Activated CD8-positive, alpha-beta memory T cell treated with anti-CD3 and anti-CD28 coated beads, Interleukin-2, amount 50 U/mL, for 1 hour (primary cell): ENCODE measurements around the gene PLD5.
"Not testable (repeated sequence)": the region's sequence is repeated elsewhere in the genome, so short reads cannot be mapped to it uniquely, and the experiment has no call there.

Experiments used
- DNase-seq: peaks from one replicate; pipeline ENCODE4 v3.0.0-alpha.2; 2020; ENCODE audit errors: extremely low read depth

The PLD5 gene

DNA sequence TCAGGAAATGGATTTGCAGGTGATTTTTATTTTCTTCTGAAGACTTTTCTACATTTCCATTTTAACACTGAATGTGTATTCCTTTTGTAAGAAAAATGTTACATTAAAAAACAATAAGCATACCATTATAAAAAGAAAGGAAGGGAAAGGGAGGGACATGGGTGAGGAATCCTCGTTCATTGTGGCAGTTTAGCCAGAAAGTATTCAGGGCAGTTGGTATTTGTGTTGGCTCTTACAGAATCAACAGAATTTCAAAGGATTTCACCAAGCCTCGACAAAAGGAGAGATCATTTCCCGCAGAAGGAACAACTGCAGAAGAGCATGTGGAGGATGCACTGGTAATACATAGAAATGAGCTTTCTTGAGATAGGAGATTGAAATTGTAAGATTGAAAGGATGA lies 35.0 kb downstream of the PLD5 start:
- DNase-seq = no peak

DNA sequence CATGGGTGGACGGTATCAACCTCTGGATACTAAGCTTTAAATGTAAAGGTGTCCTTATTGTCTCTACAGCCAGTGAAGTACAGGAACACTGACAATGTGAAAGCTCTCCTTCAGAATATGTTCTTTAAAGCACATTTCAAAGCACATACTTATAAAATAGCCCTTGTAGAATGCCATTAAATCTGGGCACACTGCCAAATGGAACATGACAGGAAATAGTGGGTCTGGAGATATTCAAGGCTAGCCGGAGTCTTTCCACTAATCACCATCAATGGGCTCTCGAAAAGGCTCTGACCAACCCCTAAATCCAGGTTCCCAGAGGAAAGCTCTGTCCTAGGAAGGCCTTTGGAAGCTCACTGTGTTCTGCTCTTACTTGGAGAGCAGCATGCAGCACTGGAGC lies 46.6 kb downstream of the PLD5 start:
- DNase-seq = no peak

DNA sequence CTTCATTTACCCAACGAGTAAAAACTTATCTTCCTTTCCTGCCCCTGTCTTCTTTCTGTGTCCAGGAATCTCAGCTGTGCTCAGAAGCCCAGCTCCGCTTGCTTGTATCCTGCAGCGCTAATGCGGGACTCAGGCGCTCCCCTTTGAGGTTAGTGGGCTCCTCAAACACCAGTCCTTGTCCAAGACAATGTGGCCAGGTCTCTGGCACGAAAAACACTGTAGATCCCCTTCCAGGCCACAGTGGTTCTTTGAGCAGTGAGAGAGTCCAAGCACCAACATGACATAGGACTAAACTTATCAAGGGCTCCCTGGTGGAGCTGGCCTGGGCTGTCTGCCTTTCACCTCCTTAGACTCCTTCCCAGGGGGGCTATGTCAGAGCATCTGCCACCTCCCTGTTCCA lies 53.7 kb downstream of the PLD5 start:
- DNase-seq = no peak

DNA sequence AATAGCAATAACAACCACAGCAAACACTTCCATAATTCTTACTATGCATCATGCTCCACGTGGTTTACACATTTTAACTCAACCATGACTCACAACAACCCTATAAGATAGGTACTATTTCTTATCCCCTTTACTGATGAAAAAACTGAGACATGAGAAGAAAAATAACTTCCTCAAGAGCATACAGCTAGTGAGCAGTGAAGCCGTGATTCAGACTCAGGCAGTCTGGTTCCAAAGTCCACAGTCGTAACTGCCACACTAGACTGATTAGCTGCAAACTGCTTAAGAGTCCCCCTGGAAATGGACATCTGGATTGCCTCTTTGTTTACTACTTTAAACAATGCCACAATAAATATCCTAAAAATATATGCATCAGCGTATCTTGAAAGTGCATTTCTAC lies 55.7 kb downstream of the PLD5 start:
- DNase-seq = no peak

DNA sequence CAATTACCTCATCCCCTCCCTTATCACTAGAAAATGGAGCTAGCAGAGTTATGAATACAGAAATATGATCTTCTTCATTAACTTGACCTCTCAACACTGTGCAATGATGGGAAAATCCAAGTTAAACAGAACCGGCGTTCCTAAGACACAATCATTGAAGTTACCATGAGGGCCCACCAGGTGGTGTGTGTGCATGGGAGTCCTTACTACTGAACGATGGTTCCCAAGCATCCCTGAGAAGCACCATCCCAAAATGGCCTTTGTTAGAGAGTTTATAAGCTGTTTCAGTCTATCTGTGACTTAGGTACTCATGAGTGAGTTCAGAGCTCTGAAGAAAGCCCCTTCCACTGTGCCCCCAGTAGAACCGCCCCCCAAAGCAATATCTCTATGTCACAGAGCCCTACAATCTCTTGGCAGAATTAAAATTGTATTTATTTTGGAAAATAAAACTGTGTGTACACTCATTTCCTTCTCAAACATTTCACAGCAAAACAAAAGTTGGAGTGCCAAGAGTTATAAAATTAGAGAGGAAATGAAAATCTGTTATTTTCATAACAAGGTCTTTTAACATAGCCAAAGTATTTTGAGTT lies 56.8 kb downstream of the PLD5 start:
- DNase-seq = no peak

DNA sequence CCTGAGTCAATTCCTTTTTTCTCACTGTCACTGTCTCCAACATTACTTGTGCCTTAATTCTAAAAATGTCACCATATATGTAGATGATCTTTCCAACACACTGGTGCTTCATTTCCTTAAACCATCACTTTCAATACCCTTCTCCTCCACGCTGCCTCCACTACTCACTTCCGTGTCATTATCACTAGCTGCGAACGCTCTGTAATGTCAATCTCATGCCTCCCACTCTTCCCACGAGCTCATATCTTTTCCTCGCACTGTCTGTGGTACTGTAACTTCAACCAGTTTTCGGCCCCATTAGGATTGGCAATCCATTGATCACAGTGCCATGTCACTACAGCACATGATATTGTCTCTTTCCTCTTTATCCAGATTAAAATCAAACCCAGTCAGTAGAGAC lies 61.6 kb downstream of the PLD5 start:
- DNase-seq = no peak

DNA sequence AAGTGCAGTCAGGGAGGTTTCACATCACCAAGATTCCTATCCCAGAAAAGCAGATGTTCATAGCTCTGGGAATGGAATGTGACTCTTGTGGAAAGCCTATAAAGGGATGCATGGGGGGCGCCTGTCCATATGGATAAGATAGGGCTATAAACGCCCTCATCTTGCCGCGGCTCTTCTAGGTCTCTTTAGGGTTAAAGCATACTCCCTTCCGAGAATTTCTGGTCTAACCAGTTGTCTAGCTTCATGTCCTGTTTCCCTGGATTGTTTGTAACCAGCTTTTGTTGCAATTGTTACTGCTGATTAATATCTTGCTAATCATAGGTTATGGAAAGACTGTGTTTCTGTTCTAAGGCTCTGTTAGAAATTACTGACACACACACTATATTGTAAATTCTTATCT lies 64.8 kb downstream of the PLD5 start:
- DNase-seq = not testable (repeated sequence)

DNA sequence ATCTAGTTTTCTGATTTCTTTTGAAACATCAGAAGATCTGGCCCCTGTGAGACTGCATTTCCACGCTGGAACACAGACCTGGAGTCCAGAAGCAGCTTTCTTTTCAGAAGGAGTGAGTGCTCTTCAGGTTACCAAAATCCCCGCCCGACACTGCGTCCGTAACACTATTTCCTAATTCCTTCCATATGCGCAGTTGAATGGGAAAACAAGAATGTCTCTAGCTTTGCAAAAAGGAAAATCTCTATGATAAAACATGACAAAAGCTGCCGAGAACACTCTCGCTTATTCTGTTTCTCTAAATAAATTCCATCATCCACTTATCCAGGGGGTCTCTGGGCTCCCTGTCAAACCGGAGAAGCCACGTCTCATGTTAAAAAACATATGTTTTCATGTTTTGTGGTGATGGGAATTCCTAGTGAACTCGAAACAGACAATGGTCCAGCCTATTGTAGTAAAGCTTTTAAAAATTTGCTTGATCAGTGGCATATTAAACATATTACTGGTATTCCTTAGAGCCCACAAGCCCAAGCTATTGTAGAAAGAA lies 67.7 kb downstream of the PLD5 start:
- DNase-seq = no peak

DNA sequence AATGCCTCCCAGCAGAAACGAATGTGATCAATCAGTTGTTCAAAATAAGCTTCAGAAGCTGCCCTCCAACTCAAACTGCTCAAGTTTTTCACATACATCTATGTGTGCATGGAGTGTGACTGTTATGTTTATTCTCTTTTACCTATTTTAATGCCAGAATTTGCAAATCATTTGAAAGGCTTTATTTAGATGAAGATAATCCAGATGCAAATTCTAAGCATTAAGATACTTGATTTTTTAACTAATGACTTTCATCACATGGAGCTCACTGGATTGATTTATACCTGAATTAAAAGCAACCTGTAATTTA lies 69.5 kb downstream of the PLD5 start:
- DNase-seq = no peak

DNA sequence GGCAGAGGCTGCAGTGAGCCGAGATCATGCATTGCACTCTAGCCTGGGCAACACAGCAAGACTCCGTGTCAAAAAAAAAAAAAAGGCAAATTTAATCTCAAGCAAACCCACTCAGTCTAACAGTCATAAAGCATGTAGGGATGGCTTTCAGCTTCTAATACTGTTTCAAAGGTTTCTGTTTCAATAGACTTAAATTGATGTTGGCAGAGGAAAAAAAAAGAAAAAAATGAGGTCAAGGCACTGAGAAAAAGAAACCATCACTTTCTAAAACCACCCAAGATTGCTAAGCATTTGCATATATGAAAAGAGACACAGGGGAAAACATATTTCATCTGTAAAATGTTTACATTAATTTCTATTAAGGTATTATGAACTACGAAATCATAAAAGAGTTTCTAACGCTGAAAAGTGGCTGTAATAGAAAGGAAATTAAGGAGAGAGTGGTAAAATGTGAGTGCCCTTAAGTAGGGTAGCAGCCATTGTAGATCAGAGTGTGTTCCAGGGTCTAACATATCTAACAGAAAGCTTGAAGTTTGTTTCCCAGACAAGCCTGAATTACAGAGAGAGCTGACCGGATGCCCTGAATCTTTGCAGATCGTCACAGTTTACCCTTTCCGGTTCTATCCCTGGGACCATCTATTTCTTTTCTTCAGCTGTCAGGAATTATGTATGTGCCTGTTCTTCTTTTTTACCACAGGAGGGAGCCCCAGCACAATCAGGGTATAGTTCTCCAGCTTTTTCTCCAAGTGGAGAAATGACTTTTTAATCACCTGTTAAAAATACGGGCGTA lies 70.0 kb downstream of the PLD5 start:
- no peak for DNase-seq

DNA sequence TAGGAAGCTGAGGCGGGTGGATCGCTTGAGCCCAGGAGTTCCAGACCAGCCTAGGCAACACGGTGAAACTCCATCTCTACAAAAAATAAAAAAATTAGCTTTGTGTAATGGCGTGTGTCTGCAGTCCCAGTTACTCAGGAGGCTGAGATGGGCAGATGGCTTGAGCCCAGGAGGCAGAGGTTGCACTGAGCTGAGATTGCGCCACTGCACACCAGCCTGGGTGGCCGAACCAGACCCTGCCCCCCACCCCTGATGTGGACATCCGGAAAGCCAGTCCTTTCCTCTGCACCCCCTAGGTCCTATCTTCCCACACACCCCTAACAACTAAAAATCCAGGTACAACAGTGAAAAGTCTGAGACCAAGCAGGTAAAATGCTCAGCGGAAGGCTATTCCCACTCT lies 71.9 kb downstream of the PLD5 start:
- no peak for DNase-seq

DNA sequence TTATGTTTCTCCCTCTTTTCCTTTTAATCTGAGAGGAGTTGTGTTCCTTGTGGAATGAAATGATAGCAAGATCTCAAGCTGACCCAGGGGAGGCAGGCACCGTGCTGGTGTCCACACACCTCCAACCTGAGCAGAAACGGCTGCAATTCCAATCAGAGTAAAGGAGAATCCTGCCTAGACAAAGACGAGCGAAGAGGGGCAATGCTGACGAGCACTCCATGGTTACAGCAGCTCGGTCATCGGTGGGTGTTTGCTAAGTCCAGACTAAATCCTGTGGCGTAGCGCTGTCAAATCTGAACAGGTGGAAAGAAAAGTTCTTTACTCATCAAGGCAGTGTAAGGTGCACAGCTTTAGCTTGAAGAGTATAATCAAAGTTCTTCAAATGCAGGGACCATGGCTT lies 74.8 kb downstream of the PLD5 start:
- no peak for DNase-seq

DNA sequence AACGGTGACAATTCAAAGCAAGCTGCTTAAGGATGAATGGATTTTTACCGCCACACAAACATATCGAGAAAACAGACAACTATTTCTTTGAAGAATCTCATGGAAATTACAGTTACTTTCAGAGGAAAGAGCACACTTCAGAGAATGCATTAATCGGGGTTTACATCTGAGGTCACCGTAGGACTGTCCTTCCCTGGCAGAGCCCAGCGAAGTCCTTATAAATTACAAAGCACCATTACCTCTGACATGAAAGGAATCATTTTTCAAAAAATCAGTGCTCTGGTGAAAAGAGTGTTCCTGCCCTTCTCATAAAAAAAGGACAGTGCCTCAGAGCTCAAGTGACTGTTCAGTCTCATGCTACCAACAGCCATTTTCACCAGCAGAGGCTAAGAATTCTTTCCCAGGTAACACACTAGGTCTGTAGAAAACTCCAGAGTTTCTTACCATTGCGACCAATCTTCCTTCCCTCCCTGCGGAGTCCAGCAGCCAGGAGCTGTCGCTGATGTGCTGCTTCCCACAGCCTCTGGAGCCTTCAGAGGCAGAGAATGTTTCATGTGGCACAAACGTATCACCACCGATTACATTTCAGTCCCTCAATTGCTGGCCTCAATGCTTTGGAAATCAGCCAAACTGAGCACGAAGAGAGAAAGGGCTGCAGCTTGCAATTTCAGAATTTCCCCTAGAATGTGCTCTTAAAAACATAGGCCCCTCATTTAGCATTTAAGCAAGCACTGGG lies 75.4 kb downstream of the PLD5 start:
- DNase-seq = no peak

DNA sequence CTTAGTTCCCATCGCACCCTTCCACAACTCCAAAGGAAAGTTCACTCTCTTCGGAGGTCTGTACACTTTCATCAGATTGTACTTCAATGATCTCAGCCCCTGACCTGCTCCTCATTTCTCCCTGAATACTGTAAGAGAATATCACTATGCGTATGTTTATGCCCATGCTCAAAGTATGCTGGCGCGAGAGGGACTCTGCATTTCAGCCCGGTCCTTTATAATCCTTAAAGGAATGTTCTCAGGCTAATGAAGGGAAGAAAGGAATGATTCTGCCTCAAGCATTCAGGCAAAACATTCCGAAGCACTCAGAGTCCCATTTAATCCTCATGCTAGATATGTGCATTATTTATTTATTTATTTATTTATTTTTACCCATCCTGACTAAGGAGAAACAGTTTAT lies 76.8 kb downstream of the PLD5 start:
- DNase-seq = no peak

DNA sequence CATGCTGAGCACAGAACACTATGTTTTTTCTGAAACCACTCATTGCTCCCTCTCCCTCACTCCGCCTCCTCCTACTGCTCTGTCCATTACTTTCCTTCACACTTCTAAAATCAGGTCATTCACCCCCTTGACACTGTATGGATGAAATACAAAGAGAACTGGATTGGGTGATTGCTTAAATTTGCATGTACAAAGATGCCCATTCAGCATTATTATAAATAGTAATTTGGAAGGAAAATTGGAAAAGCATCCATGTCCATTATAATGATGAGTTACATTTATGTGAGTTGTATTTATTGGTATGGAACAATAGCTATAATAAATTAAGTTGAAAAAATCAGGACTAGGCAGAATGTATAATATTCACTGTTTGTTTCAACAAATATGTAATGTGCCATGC lies 83.7 kb downstream of the PLD5 start:
- DNase-seq = no peak

DNA sequence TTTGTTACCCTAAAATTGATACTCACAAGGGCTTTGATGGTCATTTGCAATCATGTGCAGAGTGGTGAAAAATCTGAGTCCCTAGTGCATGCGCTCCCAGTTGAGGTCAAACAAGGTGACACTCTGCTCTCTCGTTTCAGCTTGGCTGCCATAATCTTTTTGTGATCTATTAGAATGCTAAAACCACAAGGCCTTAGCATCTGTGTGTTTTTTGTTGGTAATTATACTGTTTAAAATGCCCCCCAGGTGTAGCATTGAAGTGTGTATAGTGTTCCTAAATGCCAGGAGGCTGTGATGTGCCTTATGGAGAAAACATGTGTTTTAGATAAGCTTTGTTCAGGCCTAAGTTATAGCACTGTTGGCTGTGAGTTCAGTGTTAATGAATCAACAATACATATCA lies 89.3 kb downstream of the PLD5 start:
- no peak for DNase-seq

DNA sequence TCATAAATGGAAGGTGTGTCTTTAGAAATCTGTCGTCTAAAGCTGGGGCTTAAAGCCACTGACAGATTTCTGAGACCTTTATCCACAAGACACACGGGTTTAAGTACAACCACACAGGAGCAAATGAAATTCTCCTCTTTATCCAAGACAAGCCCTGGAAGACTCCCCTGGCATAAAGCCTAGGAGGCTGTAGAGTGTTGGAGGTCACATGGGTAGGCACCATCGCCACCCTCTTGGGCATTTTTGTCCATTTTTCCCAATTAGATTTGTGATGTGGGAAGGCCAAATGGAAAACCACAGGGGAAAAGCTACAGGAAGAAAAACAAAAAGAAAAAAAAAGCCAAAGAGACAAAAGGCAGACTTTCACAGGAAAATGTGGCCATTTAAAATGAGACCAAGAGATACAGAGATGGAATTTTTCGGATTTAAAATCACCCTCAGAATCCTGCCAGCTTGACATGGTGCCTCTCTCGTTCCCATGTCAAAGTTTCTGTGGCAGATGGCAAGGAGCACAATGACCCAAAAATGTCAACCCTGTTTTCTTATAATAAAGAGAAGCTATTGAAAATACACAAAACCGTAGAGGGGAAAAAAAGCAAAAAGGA lies 91.9 kb downstream of the PLD5 start:
- DNase-seq = no peak

DNA sequence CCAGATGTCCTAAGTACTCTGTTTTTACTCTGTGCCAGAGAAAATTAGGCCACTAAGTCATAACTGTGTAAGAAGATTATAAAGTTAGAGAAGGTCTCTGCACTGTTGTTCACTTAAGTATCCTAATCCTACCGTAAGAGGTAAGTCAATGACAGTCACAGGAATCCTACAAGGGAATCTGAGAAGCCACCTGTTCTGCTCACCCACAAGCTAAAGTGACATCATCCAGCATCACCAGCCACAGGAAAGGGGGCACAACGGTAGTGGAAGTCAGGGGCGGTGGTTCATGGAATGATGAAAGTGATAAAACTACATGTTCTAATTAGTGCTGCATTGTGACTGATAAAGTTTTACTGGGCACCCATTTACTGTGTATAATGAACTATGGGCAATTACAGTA lies 92.7 kb downstream of the PLD5 start:
- no peak for DNase-seq

DNA sequence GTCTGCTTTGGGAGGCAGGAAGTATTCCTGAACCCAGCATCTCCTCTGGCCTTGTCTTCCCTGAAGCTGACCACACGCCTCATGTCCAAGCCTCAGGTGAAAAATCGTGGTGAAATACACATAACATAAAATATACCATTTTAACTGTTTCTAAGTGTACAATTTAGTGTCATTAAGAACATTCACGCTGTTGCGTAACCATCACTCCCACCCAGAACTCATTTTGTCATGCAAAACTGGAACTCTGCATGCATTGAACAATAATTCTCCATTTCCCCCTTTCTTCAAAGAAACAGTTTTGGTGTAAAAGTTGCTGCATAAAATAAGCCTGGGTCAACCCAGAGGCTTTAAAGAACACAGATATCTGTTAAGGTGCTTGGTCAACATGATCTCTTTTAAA lies 93.5 kb downstream of the PLD5 start:
- no peak for DNase-seq

DNA sequence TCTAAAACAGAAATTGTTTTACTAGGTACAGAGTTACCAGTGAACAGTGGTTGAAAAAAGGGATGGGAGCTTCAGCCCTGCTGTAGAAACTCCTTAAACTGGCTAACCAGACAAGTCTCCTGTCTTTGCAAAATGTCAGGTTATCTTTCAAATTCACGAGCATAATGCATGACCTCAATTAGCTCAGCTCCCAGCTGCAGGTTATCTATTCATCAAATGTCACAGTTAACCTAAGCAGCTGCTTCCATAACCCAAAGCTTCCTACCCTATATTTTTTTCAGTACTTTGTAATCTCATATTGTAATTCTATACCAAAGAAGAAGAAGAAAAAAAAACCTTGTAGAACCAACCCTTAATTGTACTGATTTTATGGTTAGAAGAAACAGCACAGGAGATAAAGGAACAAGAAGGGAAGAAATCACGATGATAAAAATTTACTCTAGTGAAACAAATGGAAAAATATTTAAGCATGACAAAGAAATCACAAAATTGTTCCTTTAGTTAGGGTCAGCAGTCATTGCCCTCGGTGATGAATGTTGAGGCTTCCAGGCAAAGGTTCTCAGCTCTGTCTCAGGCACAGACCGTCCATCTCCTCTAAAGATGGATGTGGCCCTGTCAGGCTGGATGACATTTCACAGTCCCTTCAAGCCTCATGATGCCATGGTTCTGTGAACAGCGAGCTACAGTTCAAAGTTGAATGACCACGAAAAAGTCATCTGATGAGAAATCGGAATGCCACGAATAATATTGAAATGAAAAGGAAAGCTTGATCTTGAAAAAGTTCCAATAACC lies 95.9 kb downstream of the PLD5 start:
- DNase-seq = no peak

DNA sequence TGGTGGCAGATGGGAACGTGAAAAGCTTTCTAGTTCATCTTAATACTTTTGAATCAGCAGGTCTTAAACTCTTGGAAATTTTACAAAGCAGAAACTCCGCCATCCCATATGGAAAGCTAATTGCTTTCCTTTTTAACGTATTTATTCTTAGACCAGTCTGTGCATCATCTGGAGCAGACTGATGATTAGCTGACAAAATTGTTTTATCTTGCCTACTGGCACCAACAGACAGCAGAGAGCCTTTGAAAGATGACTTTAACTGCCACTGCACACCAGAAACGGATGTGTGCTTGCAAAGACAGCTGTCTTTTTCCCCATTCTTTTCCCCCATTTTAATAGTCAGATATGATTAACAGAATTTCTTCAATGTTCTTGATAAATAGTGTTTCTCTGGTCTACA lies 97.0 kb downstream of the PLD5 start:
- no peak for DNase-seq
